Tibial nerve (tissue), 4 donors: ENCODE data around the gene SOX9.

ENCODE experiments used
- EP300 ChIP-seq, 2 donors: sonication (generic); formaldehyde crosslinking; IDR thresholded peaks; one replicate each; pipeline ENCODE4 v1.6.1; 2017; ENCODE audit warnings: antibody characterized with exemption in 2 of 2, mild to moderate bottlenecking in 1 of 2
- POLR2A ChIP-seq, 2 donors: fragments of 450-650 bp; IDR thresholded peaks; one replicate each; pipeline ENCODE4 v1.6.1; 2017; ENCODE audit warnings: antibody characterized with exemption in 2 of 2, mild to moderate bottlenecking in 2 of 2, moderate library complexity in 2 of 2
- TF ChIP-seq, protein P1 (sequence below), 5 experiments: fragments of 200-600 bp in 3 of 5; fragments of 450-650 bp in 2 of 5; sonication (generic) in 3 of 5; IDR thresholded peaks; one replicate each; pipeline ENCODE4 v1.5.1; 2016 to 2019; ENCODE audit warnings: antibody characterized with exemption in 5 of 5, mild to moderate bottlenecking in 3 of 5, moderate library complexity in 2 of 5

DNA sequence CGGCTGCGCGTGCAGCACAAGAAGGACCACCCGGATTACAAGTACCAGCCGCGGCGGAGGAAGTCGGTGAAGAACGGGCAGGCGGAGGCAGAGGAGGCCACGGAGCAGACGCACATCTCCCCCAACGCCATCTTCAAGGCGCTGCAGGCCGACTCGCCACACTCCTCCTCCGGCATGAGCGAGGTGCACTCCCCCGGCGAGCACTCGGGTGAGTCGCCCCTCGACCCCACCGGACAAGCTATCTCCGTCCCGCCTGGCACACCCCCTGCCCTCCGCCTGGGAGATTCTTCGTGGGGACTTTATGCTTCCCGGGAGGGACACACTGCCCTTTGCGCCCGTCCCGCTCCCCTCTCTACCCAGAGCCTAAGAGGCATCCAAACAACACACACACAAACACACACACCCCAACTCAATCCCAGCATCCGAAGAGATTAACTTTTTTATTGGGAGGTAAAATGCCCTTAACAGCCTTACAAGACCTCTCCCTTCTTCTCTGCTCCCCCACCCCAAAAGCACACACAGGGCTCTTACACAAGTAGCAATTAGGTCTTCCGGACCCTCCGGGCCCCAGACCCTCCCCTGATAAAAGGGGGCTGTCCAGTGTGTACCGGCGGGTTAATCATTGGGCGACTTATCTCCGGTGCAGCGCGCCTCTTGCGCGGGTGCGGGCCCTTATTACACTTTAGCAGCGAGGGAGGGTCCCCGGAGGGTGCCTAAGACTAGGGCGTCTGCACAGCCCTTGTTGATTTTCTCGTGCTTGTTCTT is 2.1 kb downstream of the SOX9 start:
- TF ChIP-seq, protein P1, sequence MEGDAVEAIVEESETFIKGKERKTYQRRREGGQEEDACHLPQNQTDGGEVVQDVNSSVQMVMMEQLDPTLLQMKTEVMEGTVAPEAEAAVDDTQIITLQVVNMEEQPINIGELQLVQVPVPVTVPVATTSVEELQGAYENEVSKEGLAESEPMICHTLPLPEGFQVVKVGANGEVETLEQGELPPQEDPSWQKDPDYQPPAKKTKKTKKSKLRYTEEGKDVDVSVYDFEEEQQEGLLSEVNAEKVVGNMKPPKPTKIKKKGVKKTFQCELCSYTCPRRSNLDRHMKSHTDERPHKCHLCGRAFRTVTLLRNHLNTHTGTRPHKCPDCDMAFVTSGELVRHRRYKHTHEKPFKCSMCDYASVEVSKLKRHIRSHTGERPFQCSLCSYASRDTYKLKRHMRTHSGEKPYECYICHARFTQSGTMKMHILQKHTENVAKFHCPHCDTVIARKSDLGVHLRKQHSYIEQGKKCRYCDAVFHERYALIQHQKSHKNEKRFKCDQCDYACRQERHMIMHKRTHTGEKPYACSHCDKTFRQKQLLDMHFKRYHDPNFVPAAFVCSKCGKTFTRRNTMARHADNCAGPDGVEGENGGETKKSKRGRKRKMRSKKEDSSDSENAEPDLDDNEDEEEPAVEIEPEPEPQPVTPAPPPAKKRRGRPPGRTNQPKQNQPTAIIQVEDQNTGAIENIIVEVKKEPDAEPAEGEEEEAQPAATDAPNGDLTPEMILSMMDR (IDR thresholded peaks at IDR 0.05) = no peak
- no peak for TF ChIP-seq EP300 (IDR thresholded peaks at IDR 0.05)
- TF ChIP-seq POLR2A (IDR thresholded peaks at IDR 0.05) = no peak
